ENCODE data around the gene LAMA2.
"Not testable (repeated sequence)": the region's sequence is repeated elsewhere in the genome, so short reads cannot be mapped to it uniquely, and the experiment has no call there.

The LAMA2 gene

GRCh38 chr6:129130959-129131681 is 248.2 kb downstream of the LAMA2 start:
- no peak for DNase-seq

DNA sequence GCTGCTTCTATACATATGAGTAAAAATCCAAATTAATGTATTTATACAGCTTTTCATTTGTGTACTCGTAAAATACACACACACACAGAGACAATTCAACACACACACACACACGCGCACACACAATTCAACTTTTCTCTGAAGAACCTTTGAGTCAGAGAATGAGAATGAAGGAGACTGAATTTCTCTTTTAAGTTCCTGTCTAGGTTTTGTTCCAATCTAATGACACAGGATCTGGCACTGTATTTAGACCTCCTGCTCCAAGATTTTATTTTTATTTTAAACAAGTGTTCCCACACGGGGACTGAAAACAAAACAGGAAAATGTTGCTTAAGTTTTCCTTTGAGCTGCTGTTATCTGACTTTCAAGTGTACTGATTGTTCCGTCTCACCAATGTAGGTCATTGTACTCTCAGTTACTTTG is 250.8 kb downstream of the LAMA2 start:
- no peak for DNase-seq

DNA sequence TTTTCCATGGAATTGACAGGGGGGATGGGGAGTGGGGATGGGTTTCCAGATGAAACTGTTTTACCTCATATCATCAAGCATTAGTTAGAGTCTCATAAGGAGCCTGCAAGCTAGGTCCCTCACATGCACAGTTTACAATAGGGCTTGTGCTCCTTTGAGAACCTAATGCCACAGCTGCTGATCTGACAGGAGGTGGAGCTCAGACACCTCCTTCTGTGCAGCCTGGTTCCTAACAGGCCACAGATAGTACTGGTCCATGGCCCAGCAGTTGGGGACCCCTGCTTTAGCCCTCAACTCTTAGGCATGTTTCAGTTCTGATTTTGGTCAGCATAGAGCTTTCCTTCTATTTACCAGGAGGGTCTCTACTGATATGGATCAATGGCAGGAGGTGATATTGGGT is 251.6 kb downstream of the LAMA2 start:
- DNase-seq = no peak

GRCh38 chr6:129135451-129135850 is 252.5 kb downstream of the LAMA2 start:
- no peak for DNase-seq

GRCh38 chr6:129136751-129137150 is 253.8 kb downstream of the LAMA2 start:
- no peak for DNase-seq

DNA sequence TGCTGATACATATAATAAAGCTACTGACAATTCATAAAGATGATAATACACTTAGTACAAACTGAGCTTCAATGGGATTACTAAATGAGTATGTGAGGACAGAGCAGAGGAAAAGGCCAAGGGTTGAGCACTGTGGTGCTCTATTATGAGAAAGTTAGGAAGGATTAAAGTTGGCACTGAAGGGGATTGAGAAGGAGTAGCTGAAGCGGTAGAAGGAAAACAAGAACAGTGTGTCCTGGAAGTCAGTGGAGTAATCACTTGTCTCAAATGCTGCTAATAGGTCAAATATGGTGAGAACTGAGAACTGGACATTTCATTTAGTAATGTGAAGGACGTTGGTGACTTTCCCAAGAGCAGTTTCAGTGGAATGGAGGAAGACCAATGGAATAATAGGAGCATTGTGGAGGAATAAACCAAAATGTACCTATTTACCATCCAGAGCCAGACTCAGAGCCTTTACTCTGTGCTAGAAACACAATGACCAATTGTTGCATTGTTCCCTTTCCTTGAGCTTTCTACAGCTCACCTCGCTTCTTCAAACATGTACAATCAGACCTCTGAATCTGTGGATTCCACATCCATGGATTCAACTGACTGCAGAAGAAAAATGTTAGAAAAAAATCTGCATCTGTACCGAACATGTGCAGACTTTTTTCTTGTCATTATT is 255.9 kb downstream of the LAMA2 start:
- DNase-seq = no peak

- DNase-seq = no peak
Measured at GRCh38 chr6:129140526-129140925, 257.6 kb downstream of the LAMA2 start.

GRCh38 chr6:129141499-129141898 is 258.6 kb downstream of the LAMA2 start:
- no peak for DNase-seq

- DNase-seq = no peak
Measured at GRCh38 chr6:129146902-129147301, 264.0 kb downstream of the LAMA2 start.

DNA sequence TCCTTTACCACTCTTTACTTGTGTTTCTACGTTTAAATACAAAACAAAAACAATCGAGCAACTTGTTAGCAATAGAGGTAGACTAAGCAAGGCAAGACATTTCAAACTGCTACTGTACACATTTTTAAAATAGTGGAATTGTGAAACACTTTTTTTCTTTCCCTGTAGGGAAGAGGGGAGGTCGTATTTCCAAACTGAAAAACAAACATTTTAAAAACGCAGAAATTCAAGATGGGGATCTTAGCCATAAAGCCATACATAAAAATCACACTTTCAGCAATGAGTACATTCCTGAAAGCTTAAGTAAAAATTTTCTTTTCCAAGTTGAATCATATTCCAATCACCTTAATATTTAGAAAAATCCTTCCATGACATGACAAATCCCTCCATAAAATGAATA is 267.6 kb downstream of the LAMA2 start:
- no peak for DNase-seq

- no peak for DNase-seq
Measured at GRCh38 chr6:129153257-129153656, 270.3 kb downstream of the LAMA2 start.

- DNase-seq = not testable (repeated sequence)
Measured at GRCh38 chr6:129159242-129159641, 276.3 kb downstream of the LAMA2 start.

- DNase-seq = no peak
Measured at GRCh38 chr6:129162605-129163004, 279.7 kb downstream of the LAMA2 start.

DNA sequence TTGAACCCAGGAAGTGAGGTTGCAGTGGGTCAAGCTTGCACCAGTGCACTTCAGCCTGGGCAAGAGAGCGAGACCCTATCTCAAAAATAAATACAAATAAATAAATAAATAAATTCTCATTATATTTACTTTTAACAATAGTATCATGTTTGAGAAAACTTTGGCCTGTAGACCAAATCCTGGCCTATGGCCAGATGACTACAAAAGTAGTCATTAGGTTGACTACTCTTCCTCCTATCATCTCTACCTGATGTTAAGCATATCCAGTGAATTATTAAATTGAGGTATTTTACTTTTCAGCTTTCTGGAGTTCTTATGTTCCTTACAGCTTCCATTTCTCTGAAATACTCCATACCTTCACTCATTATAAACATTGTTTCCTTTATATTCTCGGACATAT is 280.6 kb downstream of the LAMA2 start:
- no peak for DNase-seq

- DNase-seq = no peak
Measured at GRCh38 chr6:129164032-129164431, 281.1 kb downstream of the LAMA2 start.

GRCh38 chr6:129172279-129172995 is 289.5 kb downstream of the LAMA2 start:
- DNase-seq = not testable (repeated sequence)

DNA sequence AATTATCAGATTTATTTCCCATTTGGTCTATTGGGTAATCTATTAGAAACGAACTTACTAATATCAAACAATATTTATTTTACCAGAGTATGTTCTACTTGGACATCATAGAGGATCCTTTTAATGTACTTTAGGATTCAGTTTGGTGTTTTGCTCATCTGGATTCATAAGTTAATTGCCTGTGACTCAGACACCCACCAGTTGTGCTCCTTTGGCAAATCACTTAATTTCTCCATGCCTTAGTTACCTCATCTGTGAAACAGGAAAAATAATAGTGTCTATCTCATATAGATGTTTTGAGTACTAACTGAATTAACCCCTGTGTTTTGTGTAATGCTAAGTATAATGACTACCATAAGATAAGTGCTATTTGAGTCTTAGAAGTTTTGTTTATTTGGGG is 292.1 kb downstream of the LAMA2 start:
- no peak for DNase-seq

DNA sequence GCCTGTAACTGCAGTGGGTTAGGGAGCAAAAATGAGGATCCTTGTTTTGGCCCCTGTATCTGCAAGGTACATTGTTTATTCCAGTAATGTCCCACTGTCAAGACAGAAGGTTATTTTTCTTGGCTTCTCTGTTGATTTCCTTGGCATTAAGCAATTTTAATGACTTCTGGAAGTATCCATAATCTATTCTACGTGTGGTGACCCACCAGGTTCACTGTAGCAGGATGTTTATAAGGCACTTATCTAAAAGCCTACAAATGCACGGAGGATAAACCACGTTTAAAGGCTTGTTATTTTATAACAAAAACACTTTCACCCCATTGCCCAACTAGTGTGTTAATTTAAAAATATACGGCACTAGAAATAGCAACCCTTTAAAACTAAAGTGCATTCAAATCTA is 294.9 kb downstream of the LAMA2 start:
- DNase-seq = no peak

DNA sequence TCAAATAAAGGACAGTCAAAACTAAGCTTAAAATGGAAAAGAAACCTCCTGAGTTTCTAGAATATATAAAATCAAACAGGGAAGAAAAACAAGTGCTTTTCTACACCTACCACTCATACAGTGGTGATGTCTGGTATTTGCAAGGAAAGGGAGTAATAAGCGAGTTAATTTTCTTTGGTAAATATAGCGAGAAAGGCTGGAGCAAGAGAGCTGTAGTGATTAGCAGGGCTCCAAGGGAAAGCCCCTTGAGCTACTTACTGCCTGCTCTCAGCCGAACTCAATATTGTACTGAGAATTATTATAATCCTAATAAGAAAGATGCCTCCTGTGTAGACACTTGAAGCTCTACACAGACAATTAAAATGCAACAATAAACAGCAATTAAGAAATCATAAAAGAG is 296.3 kb downstream of the LAMA2 start:
- no peak for DNase-seq

DNA sequence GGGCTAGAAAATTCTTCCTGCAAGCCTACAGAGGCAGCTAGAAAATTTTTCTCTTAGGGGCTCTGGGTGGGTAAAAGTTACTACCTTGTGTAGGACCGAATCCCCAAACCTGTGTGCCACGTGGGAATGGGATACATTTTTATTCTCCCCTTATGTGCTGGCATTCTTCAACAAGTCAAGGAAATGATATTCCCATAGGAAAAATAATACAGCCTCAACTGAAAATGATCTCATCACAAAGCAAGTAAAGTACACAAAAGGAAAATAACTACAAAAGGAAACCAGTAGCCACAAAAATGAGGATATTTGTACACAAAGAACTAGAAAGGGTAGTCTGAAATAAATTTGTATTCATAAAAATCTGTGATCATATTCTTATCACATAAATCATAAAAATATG is 298.1 kb downstream of the LAMA2 start:
- DNase-seq = no peak

DNA sequence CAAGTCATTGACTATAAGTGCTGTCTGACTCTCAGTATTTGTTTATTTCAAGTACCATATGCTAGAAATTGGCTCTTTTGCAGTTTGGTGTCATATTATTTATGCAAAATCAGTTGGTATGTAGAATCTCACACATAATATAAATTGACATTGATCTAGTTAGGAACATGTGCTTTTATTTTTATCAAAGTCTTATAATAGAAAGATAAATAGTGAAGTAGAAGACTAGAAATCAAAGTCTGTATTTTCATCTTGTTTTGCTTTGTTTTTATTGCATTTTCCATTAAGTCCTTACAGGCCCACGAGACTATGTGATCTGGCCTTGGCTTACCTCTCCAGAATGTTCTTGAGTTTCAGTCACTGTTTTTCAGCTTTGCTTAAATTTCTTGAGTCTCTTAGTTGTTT is 300.3 kb downstream of the LAMA2 start:
- no peak for DNase-seq

- DNase-seq = no peak
Measured at GRCh38 chr6:129183681-129184301, 300.9 kb downstream of the LAMA2 start.

- no peak for DNase-seq
Measured at GRCh38 chr6:129184324-129184723, 301.4 kb downstream of the LAMA2 start.
